GM12878 (cell line): ENCODE data around the gene SMIM26. TPM values are rescaled to one million over a fixed set of nuclear protein-coding genes. Genes with fewer than 3 reads are reported as not detected.

Experiments used
- ATAC-seq: fragments of 200-7000 bp; cut with Tn5 transposase; 3 replicates; pipeline ENCODE4 v1.9.1; 2020; ENCODE audit warnings: mild to moderate bottlenecking, moderate library complexity
- BruUV-seq: library from RNA; stranded (reverse); fragments of 400-500 nt; replicated peaks from 2 replicates; lab custom pipeline; 2021; lab: Mats Ljungman, UMichigan
- CTCF ChIA-PET: fragments of 300-600 bp; sonication (Branson Sonifier 250); formaldehyde crosslinking; extraction: SDS; loops from one replicate; lab custom pipeline; 2021; ENCODE audit warnings: inconsistent platforms; lab: Yijun Ruan, JAX
- POLR2A ChIA-PET: fragments of 350-600 bp; formaldehyde crosslinking; extraction: SDS; loops from one replicate; lab custom pipeline; 2021; ENCODE audit warnings: inconsistent platforms; lab: Charles Lee
- RAD21 ChIA-PET: fragments of 300-600 bp; sonication (Branson Sonifier 250); formaldehyde crosslinking; loops from one replicate; lab custom pipeline; 2023; ENCODE audit warnings: antibody characterized with exemption; ENCODE audit not compliant: unreplicated experiment; lab: Charles Lee
- SMC1A ChIA-PET: fragments of 300-600 bp; sonication (Branson Sonifier 250); formaldehyde crosslinking; loops from one replicate; lab custom pipeline; 2023; ENCODE audit not compliant: unreplicated experiment, uncharacterized antibody; lab: Charles Lee
- DNase-seq: peaks from one replicate; pipeline ENCODE4 v3.0.0-alpha.2; 2011; ENCODE audit warnings: low read depth, low spot score
- FAIRE-seq: peaks from 3 replicates; lab custom pipeline; 2011; peaks lifted over from hg19 to GRCh38; lab: Jason Lieb, UNC
- H2AFZ ChIP-seq: 2 replicates; pipeline ENCODE4 v1.6.0; 2011; ENCODE audit warnings: low read depth, low read length, control low read depth; ENCODE audit not compliant: control insufficient read depth
- H3K27ac ChIP-seq: 2 replicates; pipeline ENCODE4 v1.5.1; 2011; ENCODE audit warnings: control low read depth; ENCODE audit not compliant: control insufficient read depth, insufficient read depth
- H3K27me3 ChIP-seq, 2 experiments: replicated peaks in 1 of 2; 2 replicates each; pipeline versions ENCODE4 v1.6.0 to v1.6.1; 2011; ENCODE audit warnings: low read length in 1 of 2; ENCODE audit not compliant: control insufficient read depth in 2 of 2, insufficient read depth in 2 of 2
- H3K36me3 ChIP-seq, 2 experiments: 2 replicates each; pipeline ENCODE4 v1.5.1; 2011; ENCODE audit warnings: low read length in 1 of 2; ENCODE audit not compliant: control insufficient read depth in 2 of 2, insufficient read depth in 2 of 2
- H3K4me1 ChIP-seq: 2 replicates; pipeline ENCODE4 v1.6.1; 2011; ENCODE audit warnings: mild to moderate bottlenecking, low read length, moderate library complexity, mixed read lengths; ENCODE audit not compliant: control insufficient read depth, insufficient read depth
- H3K4me2 ChIP-seq: 2 replicates; pipeline ENCODE4 v1.6.0; 2011; ENCODE audit warnings: control low read depth; ENCODE audit not compliant: control insufficient read depth, insufficient read depth
- H3K4me3 ChIP-seq: fragments of 200-600 bp; sonication (generic); 2 replicates; pipeline ENCODE4 v1.5.1; 2016
- H3K79me2 ChIP-seq: 2 replicates; pipeline ENCODE4 v1.6.0; 2011; ENCODE audit warnings: low read length; ENCODE audit not compliant: control insufficient read depth, insufficient read depth
- H3K9ac ChIP-seq: 2 replicates; pipeline ENCODE4 v1.8.0; 2011; ENCODE audit warnings: low read length, control low read depth, mixed read lengths; ENCODE audit not compliant: control insufficient read depth, insufficient read depth
- H3K9me3 ChIP-seq: replicated peaks from 3 replicates; pipeline ENCODE4 v1.5.1; 2011; ENCODE audit warnings: mild to moderate bottlenecking, low read length; ENCODE audit not compliant: control insufficient read depth, insufficient read depth
- H4K20me1 ChIP-seq: 2 replicates; pipeline ENCODE4 v1.6.0; 2011; ENCODE audit not compliant: control insufficient read depth, insufficient read depth
- ASH2L ChIP-seq: fragments of 300-600, 200-600 bp; sonication (generic); IDR thresholded peaks from 2 replicates; pipeline ENCODE4 v1.6.1; 2017; ENCODE audit warnings: low read depth, mild to moderate bottlenecking, borderline replicate concordance
- BCL3 ChIP-seq: IDR thresholded peaks from 2 replicates; pipeline ENCODE4 v1.6.1; 2011; ENCODE audit warnings: borderline replicate concordance, low read depth, mild to moderate bottlenecking, moderate library complexity, low read length; ENCODE audit not compliant: insufficient read depth, poor library complexity, severe bottlenecking
- ESRRA ChIP-seq: IDR thresholded peaks from 2 replicates; pipeline ENCODE4 v1.6.1; 2012; ENCODE audit warnings: mild to moderate bottlenecking, low read length, improper control_type of control experiment
- EZH2 ChIP-seq: IDR thresholded peaks from 2 replicates; pipeline ENCODE4 v1.6.1; 2012; ENCODE audit warnings: low read depth, mild to moderate bottlenecking, control low read depth, inconsistent platforms, low read length, borderline replicate concordance; ENCODE audit not compliant: control insufficient read depth
- FOXM1 ChIP-seq: IDR thresholded peaks from 2 replicates; pipeline ENCODE4 v1.6.1; 2012; ENCODE audit warnings: low read depth, mild to moderate bottlenecking, inconsistent platforms, low read length, moderate library complexity
- NRF1 ChIP-seq: conservative IDR thresholded peaks from 2 replicates; pipeline ENCODE4 v1.6.1; 2011; ENCODE audit warnings: mild to moderate bottlenecking, low read depth, low read length, improper control_type of control experiment
- SREBF2 ChIP-seq: IDR thresholded peaks from 2 replicates; pipeline ENCODE4 v1.6.1; 2012; ENCODE audit warnings: mild to moderate bottlenecking, low read length
- WRNIP1 ChIP-seq: IDR thresholded peaks from 2 replicates; pipeline ENCODE4 v1.6.1; 2011; ENCODE audit warnings: low read depth, low read length, improper control_type of control experiment, borderline replicate concordance
- YBX1 ChIP-seq: fragments of 450-650 bp; IDR thresholded peaks from 2 replicates; pipeline ENCODE4 v1.6.1; 2016; ENCODE audit warnings: antibody characterized with exemption
- in situ Hi-C: fragments of 300-500 bp; cut with MboI; formaldehyde crosslinking; loops from 9 replicates; pipeline ENCODE4 v1.14.3; 2018; ENCODE audit warnings: mixed read lengths
- intact Hi-C: fragments of 100-400 bp; cut with micrococcal nuclease; formaldehyde crosslinking; loops from one replicate; pipeline ENCODE4 v1.14.2; 2022; ENCODE audit not compliant: unreplicated experiment
- polyA plus RNA-seq, 11 experiments: library from polyadenylated mRNA; depleted of rRNA in 4 of 11; unstranded in 6 of 11; stranded (reverse) in 5 of 11; fragments of >200 nt; fragmentation: Nextera tagmentation in 4 of 11; fragmentation: Illumina TruSeq in 1 of 11; extraction: Ambion mirVana in 4 of 11; extraction: Trizol in 1 of 11; gene quantifications; 1 replicate in 1 of 11; 2 replicates in 10 of 11; pipeline versions ENCODE4 v1.2.1 to v1.2.3, GENCODE V29; 2011 to 2016; ENCODE audit warnings: inconsistent platforms in 2 of 11, missing spikeins in 2 of 11, low read depth in 1 of 11
- total RNA-seq, 4 experiments: library from RNA; depleted of rRNA in 3 of 4; stranded (reverse); fragments of >200 nt in 3 of 4; fragmentation: Illumina TruSeq in 1 of 4; extraction: Trizol in 1 of 4; gene quantifications; 2 replicates each; pipeline versions ENCODE4 v1.2.1 to v1.2.3, GENCODE V29; 2013 to 2021
- TF ChIP-seq, protein P1 (sequence below): IDR thresholded peaks from 2 replicates; pipeline ENCODE4 v1.6.1; 2012; ENCODE audit warnings: low read depth, low read length, improper control_type of control experiment

Gene SMIM26
- total and polyA plus RNA-seq, 10 of the 15 experiments (the other 5 are each of a cell fraction or from before 2014, with no cell fraction given): 74.3 to 329 (median 176) TPM

- no peak for TF ChIP-seq BCL3
- no peak for TF ChIP-seq ASH2L
These were observed 29.0 kb downstream of the SMIM26 start (continued) for GRCh38 chr20:18596270-18596669.

DNA sequence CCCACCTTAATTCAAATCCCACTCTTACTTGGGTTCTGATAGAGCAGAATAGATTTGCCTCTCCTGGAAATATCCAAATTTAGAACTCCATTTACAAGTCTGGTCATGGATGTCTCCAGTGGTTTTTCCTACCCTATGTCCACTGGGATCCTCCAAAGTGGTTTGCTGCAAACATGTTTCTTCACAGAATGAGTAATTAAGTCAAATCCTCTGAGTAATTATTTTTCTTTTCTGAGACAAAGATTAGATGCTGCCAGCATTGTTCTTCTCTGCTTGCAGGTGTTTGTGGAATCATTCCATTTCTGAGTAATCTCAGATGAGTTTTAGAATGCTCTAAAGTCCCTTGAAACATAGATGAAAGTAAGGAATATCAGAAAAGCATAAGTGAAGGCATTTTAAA, 42.5 kb downstream of the SMIM26 start:
- Histone ChIP-seq H3K79me2 (no peaks in the 10 kb centered on the region), H3K4me2 (no peak overlapping the region), H3K36me3 (peaks cover 0 to 1% of the 10 kb centered on the region in 2 experiments; a peak in 2 of 4 replicates), H3K27ac (no peak overlapping the region), H3K4me1 (no peaks in the 10 kb centered on the region), H2AFZ (no peak overlapping the region), H4K20me1 (no peaks in the 10 kb centered on the region), H3K9me3 (no peaks in the 10 kb centered on the region), H3K27me3 (no peaks in the 10 kb centered on the region), H3K9ac (no peak overlapping the region), H3K4me3 (no peak overlapping the region)
- POLR2A ChIA-PET: no interaction called here
- TF ChIP-seq, protein P1, sequence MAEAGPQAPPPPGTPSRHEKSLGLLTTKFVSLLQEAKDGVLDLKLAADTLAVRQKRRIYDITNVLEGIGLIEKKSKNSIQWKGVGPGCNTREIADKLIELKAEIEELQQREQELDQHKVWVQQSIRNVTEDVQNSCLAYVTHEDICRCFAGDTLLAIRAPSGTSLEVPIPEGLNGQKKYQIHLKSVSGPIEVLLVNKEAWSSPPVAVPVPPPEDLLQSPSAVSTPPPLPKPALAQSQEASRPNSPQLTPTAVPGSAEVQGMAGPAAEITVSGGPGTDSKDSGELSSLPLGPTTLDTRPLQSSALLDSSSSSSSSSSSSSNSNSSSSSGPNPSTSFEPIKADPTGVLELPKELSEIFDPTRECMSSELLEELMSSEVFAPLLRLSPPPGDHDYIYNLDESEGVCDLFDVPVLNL: no peak
- TF ChIP-seq NRF1 (no peak), ESRRA (no peak), SREBF2 (no peak), FOXM1 (no peak), WRNIP1 (no peak), YBX1 (no peak), EZH2 (no peak)
- RAD21 ChIA-PET: no interaction called here
- intact Hi-C loops (no loop called here), in situ Hi-C loops (no loop called here)
- BruUV-seq: no TSS peak
- SMC1A ChIA-PET: no interaction called here
- DNase-seq (no peak), FAIRE-seq (no peak), ATAC-seq (no peak)
- CTCF ChIA-PET: no interaction called here
